ENCODE data around the gene TPGS1.

TPGS1 gene

GRCh38 chr19:460877-461720 is 46.2 kb upstream of the TPGS1 start, which contains the start of gene SHC2:
Gene SHC2, minus strand, starts transcription at chr19:461033. Its CDS starts 37 bp downstream, at chr19:460996.
- H3K4me3 ChIP-seq (ENCODE audit: low read depth, low read length), result no peak within 1 kb of the TSS
- TF ChIP-seq MYC (IDR thresholded peaks at IDR 0.05; ENCODE audit: low read depth, low read length) (no peak), CTCF (IDR thresholded peaks at IDR 0.05; ENCODE audit: low read depth, low read length) (no peak), MAX (IDR thresholded peaks at IDR 0.05; ENCODE audit: low read depth, low read length) (no peak), POLR2A (IDR thresholded peaks at IDR 0.05; ENCODE audit: extremely low read depth, insufficient read length) (no peak)
- no peak for DNase-seq (ENCODE audit: low read depth)

- DNase-seq (ENCODE audit: low read depth), result no peak
- H3K4me3 ChIP-seq (ENCODE audit: low read depth, low read length), result no peak overlapping the region
- TF ChIP-seq POLR2A (IDR thresholded peaks at IDR 0.05; ENCODE audit: extremely low read depth, insufficient read length) (no peak), MYC (IDR thresholded peaks at IDR 0.05; ENCODE audit: low read depth, low read length) (no peak), MAX (IDR thresholded peaks at IDR 0.05; ENCODE audit: low read depth, low read length) (no peak), CTCF (IDR thresholded peaks at IDR 0.05; ENCODE audit: low read depth, low read length) (no peak)
Measured at GRCh38 chr19:461721-462551, 45.4 kb upstream of the TPGS1 start.

DNA sequence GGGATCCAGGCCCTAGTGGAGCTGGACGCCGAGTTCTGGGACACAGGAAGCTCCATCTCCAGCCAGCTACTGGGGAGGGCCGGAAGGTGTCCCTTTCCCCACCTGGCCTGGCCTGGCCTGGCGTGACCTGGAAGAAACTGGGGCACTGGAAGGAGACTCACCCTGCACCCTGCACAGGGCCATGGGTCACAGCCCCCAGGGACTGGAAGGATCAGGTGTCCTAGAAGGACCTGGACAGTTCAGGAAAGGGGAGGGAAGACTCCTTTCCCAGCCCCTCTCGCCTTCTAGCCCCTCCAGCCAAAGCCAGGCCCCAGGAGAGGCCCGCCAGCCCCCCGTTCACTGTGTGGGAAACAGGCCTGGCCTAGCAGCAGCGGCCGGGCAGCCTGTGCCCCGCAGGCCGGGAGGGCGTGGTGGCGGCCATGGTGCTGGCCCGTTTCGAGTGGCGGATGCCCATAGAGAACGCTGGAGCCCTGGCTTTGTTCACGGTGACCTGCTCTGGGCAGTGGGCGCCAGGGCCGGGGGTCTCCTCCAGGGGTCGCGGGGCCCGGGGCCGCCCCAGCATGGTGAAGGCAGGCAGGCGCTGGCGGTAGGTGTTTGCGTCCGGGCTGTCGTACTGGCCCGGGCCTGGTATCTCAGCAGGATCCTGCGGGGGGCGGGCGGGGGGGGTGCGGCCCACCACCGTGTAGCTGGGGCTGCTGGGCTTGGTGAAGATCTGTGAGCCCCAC is 43.7 kb upstream of the TPGS1 start:
- H3K4me3 ChIP-seq (ENCODE audit: low read depth, low read length), result no peak overlapping the region
- no peak for TF ChIP-seq POLR2A (IDR thresholded peaks at IDR 0.05; ENCODE audit: extremely low read depth, insufficient read length)
- no peak for TF ChIP-seq CTCF (IDR thresholded peaks at IDR 0.05; ENCODE audit: low read depth, low read length)
- TF ChIP-seq MYC (IDR thresholded peaks at IDR 0.05; ENCODE audit: low read depth, low read length), result no peak
- no peak for TF ChIP-seq MAX (IDR thresholded peaks at IDR 0.05; ENCODE audit: low read depth, low read length)
- DNase-seq (ENCODE audit: low read depth), result no peak

- TF ChIP-seq CTCF (IDR thresholded peaks at IDR 0.05; ENCODE audit: low read depth, low read length), result no peak
- no peak for TF ChIP-seq POLR2A (IDR thresholded peaks at IDR 0.05; ENCODE audit: extremely low read depth, insufficient read length)
- no peak for TF ChIP-seq MYC (IDR thresholded peaks at IDR 0.05; ENCODE audit: low read depth, low read length)
- TF ChIP-seq MAX (IDR thresholded peaks at IDR 0.05; ENCODE audit: low read depth, low read length), result no peak
- no peak for DNase-seq (ENCODE audit: low read depth)
- no peak overlapping the region for H3K4me3 ChIP-seq (ENCODE audit: low read depth, low read length)
Measured at GRCh38 chr19:464208-464545, 43.1 kb upstream of the TPGS1 start.

DNA sequence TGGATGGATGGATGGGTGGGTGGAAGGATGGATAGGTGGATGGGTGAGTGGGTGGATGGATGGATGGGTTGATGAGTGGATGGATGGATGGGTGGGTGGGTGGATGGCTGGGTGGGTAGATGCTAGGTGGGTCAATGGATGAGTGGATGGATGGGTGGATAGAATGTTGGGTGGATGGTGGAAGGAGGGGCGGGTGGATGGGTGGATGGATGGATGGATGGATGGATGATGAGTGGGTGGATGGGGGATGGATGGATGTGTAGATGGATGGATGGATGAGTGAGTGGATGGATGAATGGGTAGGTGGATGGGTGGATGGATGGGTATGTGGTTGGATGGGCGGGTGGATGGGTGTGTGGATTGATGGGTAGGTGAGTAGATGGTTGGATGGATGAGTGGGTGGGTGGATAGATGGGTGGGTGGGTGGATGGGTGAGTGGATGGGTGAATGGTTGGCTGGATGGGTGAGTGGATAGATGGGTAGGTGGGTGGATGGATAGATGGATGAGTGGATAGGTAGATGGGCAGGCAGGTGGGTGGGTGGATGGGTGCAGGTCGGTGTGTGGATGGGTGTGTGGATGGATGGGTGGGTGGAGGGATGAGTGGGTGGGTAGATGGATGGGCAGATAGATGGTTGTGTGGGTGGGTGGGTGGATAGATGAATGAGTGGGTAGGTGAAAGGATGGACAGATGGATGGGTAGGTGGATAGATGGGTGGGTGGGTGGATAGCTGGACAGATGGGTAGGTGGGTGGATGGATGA is 42.1 kb upstream of the TPGS1 start:
- DNase-seq (ENCODE audit: low read depth), result no peak
- no peak for TF ChIP-seq POLR2A (IDR thresholded peaks at IDR 0.05; ENCODE audit: extremely low read depth, insufficient read length)
- TF ChIP-seq MYC (IDR thresholded peaks at IDR 0.05; ENCODE audit: low read depth, low read length), result no peak
- TF ChIP-seq CTCF (IDR thresholded peaks at IDR 0.05; ENCODE audit: low read depth, low read length), result no peak
- no peak for TF ChIP-seq MAX (IDR thresholded peaks at IDR 0.05; ENCODE audit: low read depth, low read length)

More for the DNA sequence above, 42.1 kb upstream of the TPGS1 start:
- no peak overlapping the region for H3K4me3 ChIP-seq (ENCODE audit: low read depth, low read length)
